OCI-LY3 (cell line): Measurements from ENCODE around the gene TFEB.

Experiments used
- H2AFZ ChIP-seq: fragments of 200-600, 300-600 bp; shearing (Covaris generic); 2 replicates; pipeline ENCODE4 v1.6.0; 2014; ENCODE audit warnings: antibody characterized with exemption, low read depth, low read length
- H3K27ac ChIP-seq: fragments of 200-600, 300-600 bp; sonication (generic); 2 replicates; pipeline ENCODE4 v1.5.1; 2014; ENCODE audit warnings: mild to moderate bottlenecking, low read length, moderate library complexity, mixed read lengths
- H3K27me3 ChIP-seq: fragments of 200-600, 300-600 bp; sonication (generic); 2 replicates; pipeline ENCODE4 v1.6.1; 2014; ENCODE audit warnings: low read depth, low read length, mixed read lengths
- H3K36me3 ChIP-seq: fragments of 200-600, 300-600 bp; sonication (generic); replicated peaks from 2 replicates; pipeline ENCODE3; 2014; ENCODE audit warnings: low read depth, low read length, mixed read lengths
- H3K4me1 ChIP-seq: fragments of 300-600, 200-600 bp; sonication (generic); 2 replicates; pipeline ENCODE4 v1.6.1; 2014; ENCODE audit warnings: low read length, mixed read lengths
- H3K4me2 ChIP-seq: fragments of 200-600, 300-600 bp; sonication (generic); 2 replicates; pipeline ENCODE4 v1.6.1; 2014; ENCODE audit warnings: low read length, mixed read lengths
- H3K4me3 ChIP-seq: fragments of 300-600, 200-600 bp; sonication (generic); 2 replicates; pipeline ENCODE4 v1.5.1; 2014; ENCODE audit warnings: antibody characterized with exemption, mild to moderate bottlenecking, low read length, moderate library complexity
- H3K79me2 ChIP-seq: fragments of 300-600, 200-600 bp; shearing (Covaris generic); 2 replicates; pipeline ENCODE4 v1.6.1; 2014; ENCODE audit warnings: mild to moderate bottlenecking, low read length, mixed read lengths
- H3K9ac ChIP-seq: fragments of 300-600, 200-600 bp; shearing (Covaris generic); 2 replicates; pipeline ENCODE4 v1.6.0; 2014; ENCODE audit warnings: mild to moderate bottlenecking, low read length, moderate library complexity
- H3K9me3 ChIP-seq: fragments of 200-600, 300-600 bp; shearing (Covaris generic); 2 replicates; pipeline ENCODE4 v1.6.1; 2014; ENCODE audit warnings: low read length, mixed read lengths; ENCODE audit not compliant: insufficient read depth
- H4K20me1 ChIP-seq: fragments of 200-600, 300-600 bp; sonication (generic); 2 replicates; pipeline ENCODE4 v1.6.1; 2016; ENCODE audit warnings: low read length, mixed read lengths; ENCODE audit not compliant: insufficient read depth
- EZH2phosphoT487 ChIP-seq: fragments of 200-600 bp; shearing (Covaris generic); IDR thresholded peaks from 2 replicates; pipeline ENCODE4 v1.6.1; 2018; ENCODE audit warnings: antibody characterized with exemption, mixed run types, low read depth
- TF ChIP-seq, protein P1 (sequence below): fragments of 200-600, 300-600 bp; sonication (generic); IDR thresholded peaks from 2 replicates; pipeline ENCODE4 v1.5.1; 2014; ENCODE audit warnings: antibody characterized with exemption, low read length, low read depth

Gene TFEB

DNA sequence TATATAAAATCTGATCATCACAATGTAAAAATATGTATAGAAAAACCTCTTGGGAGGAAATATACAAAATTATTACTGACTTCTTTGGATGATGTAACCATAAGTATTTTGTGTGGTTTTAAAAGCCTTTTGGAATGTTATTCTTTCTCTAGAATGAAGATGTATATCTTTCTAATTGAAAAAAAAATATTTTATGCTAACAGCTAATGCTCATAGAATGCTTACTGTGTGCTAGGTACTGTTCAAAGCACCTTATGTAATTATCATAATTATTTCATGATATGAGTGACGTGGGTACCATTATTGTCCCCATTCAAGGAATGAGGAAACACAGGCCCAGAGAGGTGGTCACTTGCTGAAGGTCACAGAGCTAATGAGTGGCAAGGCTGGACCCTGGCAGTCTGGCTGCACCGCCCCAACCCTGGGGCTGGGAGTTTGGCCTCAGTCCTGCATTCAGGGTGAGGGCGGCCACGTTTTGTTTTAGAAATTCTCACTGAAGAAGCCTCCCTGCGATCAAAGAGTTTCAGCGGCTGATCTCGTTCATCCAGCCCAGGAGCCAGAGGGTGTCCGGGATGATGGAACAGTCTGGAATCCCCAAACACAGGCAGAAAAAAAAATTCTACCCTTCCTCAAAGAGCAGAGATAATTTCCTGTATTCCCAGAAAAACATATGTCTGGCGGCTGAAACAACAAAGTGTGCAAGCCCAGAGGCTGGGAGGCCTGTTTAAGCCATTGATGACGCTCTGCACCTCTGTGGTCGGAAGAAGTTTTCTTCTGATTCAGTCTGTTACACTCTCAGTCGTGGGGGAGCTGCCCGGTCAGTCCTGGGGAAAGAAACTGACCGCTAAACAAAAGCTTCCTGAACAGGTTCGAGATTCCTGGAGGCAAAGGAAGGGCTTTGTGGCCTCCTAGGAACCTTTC is 37.3 kb downstream of the TFEB start:
- peaks cover 4% of the 10 kb centered on the region; the same call in 1 of the 2 replicates for H3K4me1 ChIP-seq
- peaks cover 82% of the 10 kb centered on the region for H4K20me1 ChIP-seq
- TF ChIP-seq, protein P1, sequence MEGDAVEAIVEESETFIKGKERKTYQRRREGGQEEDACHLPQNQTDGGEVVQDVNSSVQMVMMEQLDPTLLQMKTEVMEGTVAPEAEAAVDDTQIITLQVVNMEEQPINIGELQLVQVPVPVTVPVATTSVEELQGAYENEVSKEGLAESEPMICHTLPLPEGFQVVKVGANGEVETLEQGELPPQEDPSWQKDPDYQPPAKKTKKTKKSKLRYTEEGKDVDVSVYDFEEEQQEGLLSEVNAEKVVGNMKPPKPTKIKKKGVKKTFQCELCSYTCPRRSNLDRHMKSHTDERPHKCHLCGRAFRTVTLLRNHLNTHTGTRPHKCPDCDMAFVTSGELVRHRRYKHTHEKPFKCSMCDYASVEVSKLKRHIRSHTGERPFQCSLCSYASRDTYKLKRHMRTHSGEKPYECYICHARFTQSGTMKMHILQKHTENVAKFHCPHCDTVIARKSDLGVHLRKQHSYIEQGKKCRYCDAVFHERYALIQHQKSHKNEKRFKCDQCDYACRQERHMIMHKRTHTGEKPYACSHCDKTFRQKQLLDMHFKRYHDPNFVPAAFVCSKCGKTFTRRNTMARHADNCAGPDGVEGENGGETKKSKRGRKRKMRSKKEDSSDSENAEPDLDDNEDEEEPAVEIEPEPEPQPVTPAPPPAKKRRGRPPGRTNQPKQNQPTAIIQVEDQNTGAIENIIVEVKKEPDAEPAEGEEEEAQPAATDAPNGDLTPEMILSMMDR, result no peak
- no peak for TF ChIP-seq EZH2phosphoT487
- H3K79me2 ChIP-seq, result peaks cover 87% of the 10 kb centered on the region
- no peak overlapping the region for H2AFZ ChIP-seq
- H3K9ac ChIP-seq, result no peak overlapping the region
- H3K27ac ChIP-seq, result no peak overlapping the region
- no peaks in the 10 kb centered on the region for H3K27me3 ChIP-seq
- no peak overlapping the region for H3K4me2 ChIP-seq
- H3K4me3 ChIP-seq, result no peak overlapping the region
- peaks cover 48% of the 10 kb centered on the region for H3K36me3 ChIP-seq
- no peaks in the 10 kb centered on the region for H3K9me3 ChIP-seq

DNA sequence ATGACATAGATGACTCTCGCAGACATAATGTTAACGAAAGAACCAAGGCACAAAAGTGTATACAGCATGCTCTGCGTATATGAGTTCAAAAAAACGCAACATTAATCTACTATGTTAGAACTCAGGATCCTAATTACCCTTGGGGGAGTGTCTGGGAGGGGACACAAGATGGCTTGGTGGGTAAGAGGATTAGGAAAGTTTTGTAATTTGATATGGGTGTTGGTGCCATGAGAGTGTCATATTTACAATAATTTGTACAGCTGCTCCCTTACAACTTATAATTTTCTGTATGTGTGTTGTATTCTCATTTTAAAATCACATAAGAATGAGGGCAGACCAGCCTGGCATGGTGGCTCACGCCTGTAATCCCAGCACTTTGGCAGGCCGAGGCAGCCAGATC is 38.6 kb downstream of the TFEB start:
- Histone ChIP-seq H3K4me1 (peaks cover 4% of the 10 kb centered on the region; the same call in 1 of the 2 replicates), H3K9me3 (no peaks in the 10 kb centered on the region), H3K4me3 (no peak overlapping the region), H2AFZ (no peak overlapping the region), H3K79me2 (peaks cover 84% of the 10 kb centered on the region), H3K9ac (no peak overlapping the region), H3K4me2 (no peak overlapping the region), H3K27me3 (no peaks in the 10 kb centered on the region), H3K36me3 (peaks cover 38% of the 10 kb centered on the region), H3K27ac (no peak overlapping the region), H4K20me1 (peaks cover 85% of the 10 kb centered on the region)
- TF ChIP-seq EZH2phosphoT487, result no peak
- TF ChIP-seq, protein P1, result no peak

DNA sequence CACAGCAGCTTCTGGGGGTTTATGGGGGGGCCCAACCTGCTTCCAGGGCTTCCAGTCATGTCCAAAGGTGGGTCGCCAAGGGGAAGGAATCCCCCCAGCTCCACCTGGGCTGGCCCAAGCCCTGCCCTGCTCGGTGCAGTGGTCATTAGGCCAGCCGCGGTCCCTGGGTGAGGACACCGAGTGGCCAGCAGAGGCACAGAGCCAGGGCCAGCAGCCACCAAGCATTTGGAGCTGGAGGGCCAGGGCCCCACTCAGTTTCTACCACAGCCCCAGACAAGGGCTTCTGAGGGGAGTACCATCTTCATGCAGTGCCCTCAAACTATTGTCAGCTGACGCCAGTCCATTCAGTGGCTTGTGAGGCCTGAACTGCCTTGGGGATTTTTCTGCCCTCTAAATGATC is 39.6 kb downstream of the TFEB start:
- Histone ChIP-seq H3K4me3 (no peak overlapping the region), H3K4me1 (peaks cover 4% of the 10 kb centered on the region; the same call in 1 of the 2 replicates), H3K27ac (no peak overlapping the region), H3K27me3 (no peaks in the 10 kb centered on the region), H3K9me3 (no peaks in the 10 kb centered on the region), H3K9ac (no peak overlapping the region), H3K79me2 (peaks cover 78% of the 10 kb centered on the region), H3K36me3 (peaks cover 43% of the 10 kb centered on the region), H3K4me2 (no peak overlapping the region), H2AFZ (no peak overlapping the region), H4K20me1 (peaks cover 87% of the 10 kb centered on the region)
- TF ChIP-seq, protein P1, result no peak
- no peak for TF ChIP-seq EZH2phosphoT487

DNA sequence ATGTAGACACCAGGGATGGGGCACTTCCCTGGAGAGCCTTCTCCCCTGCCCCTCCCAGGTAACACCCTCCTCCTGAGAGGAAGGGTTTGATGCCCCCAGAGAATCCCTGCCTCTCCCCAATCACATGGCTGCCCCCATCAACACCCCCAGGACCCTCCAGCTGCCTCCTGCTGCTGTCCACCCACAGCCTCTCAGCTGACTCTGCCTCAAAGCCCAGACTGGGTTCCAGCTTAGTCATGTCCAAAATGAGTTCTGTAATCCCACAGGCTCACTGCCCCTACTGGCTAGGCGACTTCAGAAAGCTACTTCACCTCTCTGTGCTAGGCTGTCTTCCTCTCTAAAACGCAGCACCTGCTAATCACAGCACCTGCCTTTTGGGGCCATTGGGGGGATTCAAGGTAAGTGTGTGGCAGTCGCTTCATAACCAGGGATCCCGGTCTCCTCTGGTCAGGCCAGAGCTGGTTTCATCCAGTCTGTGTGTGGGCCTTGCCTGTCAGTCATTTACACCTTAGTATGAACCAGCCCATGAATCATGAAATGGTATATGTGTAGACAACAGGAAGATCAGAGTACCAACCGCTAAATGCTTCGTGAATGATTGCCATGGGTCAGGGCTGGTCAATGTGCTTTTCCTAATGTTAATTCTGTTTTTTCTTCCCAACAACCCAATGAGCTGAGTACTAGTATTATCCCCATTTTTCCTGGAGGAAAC is 40.4 kb downstream of the TFEB start:
- H3K4me1 ChIP-seq, result peaks cover 4% of the 10 kb centered on the region; the same call in 1 of the 2 replicates
- H3K4me2 ChIP-seq, result no peak overlapping the region
- no peaks in the 10 kb centered on the region for H3K27me3 ChIP-seq
- H3K9ac ChIP-seq, result no peak overlapping the region
- H3K36me3 ChIP-seq, result peaks cover 49% of the 10 kb centered on the region
- H2AFZ ChIP-seq, result no peak overlapping the region
- no peaks in the 10 kb centered on the region for H3K9me3 ChIP-seq
- TF ChIP-seq, protein P1, result no peak
- no peak for TF ChIP-seq EZH2phosphoT487
- H3K4me3 ChIP-seq, result no peak overlapping the region
- peaks cover 81% of the 10 kb centered on the region for H4K20me1 ChIP-seq
- no peak overlapping the region for H3K27ac ChIP-seq
- peaks cover 73% of the 10 kb centered on the region for H3K79me2 ChIP-seq
